H9 (cell line): ENCODE results near the gene ATP13A2. TPM values are rescaled to one million over a fixed set of nuclear protein-coding genes. Genes with fewer than 3 reads are reported as not detected.

ENCODE experiments used
- DNase-seq: peaks from one replicate; pipeline ENCODE4 v3.0.0-alpha.2; 2017
- H2AFZ ChIP-seq: one replicate; pipeline ENCODE4 v1.6.1; 2013; ENCODE audit warnings: mild to moderate bottlenecking, low read length, control low read depth, moderate library complexity
- H2AK5ac ChIP-seq: 2 replicates; pipeline ENCODE4 v1.6.1; 2013; ENCODE audit warnings: low read length, control low read depth, mixed read lengths; ENCODE audit not compliant: insufficient read length
- H2BK120ac ChIP-seq: one replicate; pipeline ENCODE4 v1.6.1; 2013; ENCODE audit warnings: low read depth, mild to moderate bottlenecking, low read length, control low read depth, inconsistent platforms; ENCODE audit not compliant: poor library complexity, severe bottlenecking
- H2BK12ac ChIP-seq: 2 replicates; pipeline ENCODE4 v1.6.1; 2013; ENCODE audit warnings: low read length, control low read depth, mixed read lengths, low read depth; ENCODE audit not compliant: insufficient read length
- H2BK15ac ChIP-seq: 2 replicates; pipeline ENCODE4 v1.6.1; 2013; ENCODE audit warnings: low read depth, low read length, control low read depth
- H2BK20ac ChIP-seq: one replicate; pipeline ENCODE4 v1.6.1; 2013; ENCODE audit warnings: low read depth, mild to moderate bottlenecking, low read length, control low read depth, inconsistent platforms; ENCODE audit not compliant: poor library complexity, severe bottlenecking
- H2BK5ac ChIP-seq: 2 replicates; pipeline ENCODE4 v1.6.1; 2013; ENCODE audit warnings: low read length, control low read depth, mixed read lengths; ENCODE audit not compliant: insufficient read length
- H3K14ac ChIP-seq: 2 replicates; pipeline ENCODE4 v1.6.1; 2013; ENCODE audit warnings: low read length, control low read depth; ENCODE audit not compliant: insufficient read depth
- H3K18ac ChIP-seq: 2 replicates; pipeline ENCODE4 v1.6.1; 2013; ENCODE audit warnings: low read depth, mild to moderate bottlenecking, mixed read lengths, low read length, control low read depth; ENCODE audit not compliant: insufficient read length
- H3K23ac ChIP-seq: 2 replicates; pipeline ENCODE4 v1.6.1; 2013; ENCODE audit warnings: low read length, control low read depth, mixed read lengths, low read depth; ENCODE audit not compliant: insufficient read length
- H3K23me2 ChIP-seq: 2 replicates; pipeline ENCODE4 v1.6.1; 2013; ENCODE audit warnings: low read depth, mild to moderate bottlenecking, mixed read lengths, low read length, control low read depth; ENCODE audit not compliant: insufficient read length, poor library complexity, severe bottlenecking
- H3K27ac ChIP-seq: 2 replicates; pipeline ENCODE4 v1.5.1; 2013; ENCODE audit warnings: low read length, control low read depth, mixed read lengths, low read depth; ENCODE audit not compliant: insufficient read length
- H3K27me3 ChIP-seq: 2 replicates; pipeline ENCODE4 v1.6.1; 2013; ENCODE audit warnings: low read length, control low read depth, inconsistent platforms; ENCODE audit not compliant: insufficient read depth
- H3K4ac ChIP-seq: 2 replicates; pipeline ENCODE4 v1.6.1; 2013; ENCODE audit warnings: low read depth, mild to moderate bottlenecking, control low read depth, inconsistent platforms, low read length, moderate library complexity
- H3K4me1 ChIP-seq: 2 replicates; pipeline ENCODE4 v1.6.1; 2013; ENCODE audit warnings: low read length, control low read depth, inconsistent platforms; ENCODE audit not compliant: insufficient read depth
- H3K4me2 ChIP-seq: 2 replicates; pipeline ENCODE4 v1.6.1; 2013; ENCODE audit warnings: low read length, control low read depth, mixed read lengths; ENCODE audit not compliant: insufficient read length, insufficient read depth
- H3K56ac ChIP-seq: 2 replicates; pipeline ENCODE4 v1.6.1; 2013; ENCODE audit warnings: low read depth, mild to moderate bottlenecking, mixed read lengths, low read length, control low read depth; ENCODE audit not compliant: insufficient read length
- H3K79me1 ChIP-seq: 2 replicates; pipeline ENCODE4 v1.6.1; 2013; ENCODE audit warnings: low read depth, mild to moderate bottlenecking, moderate library complexity, low read length, control low read depth, inconsistent platforms; ENCODE audit not compliant: insufficient read depth, poor library complexity, severe bottlenecking
- H3K79me2 ChIP-seq: 2 replicates; pipeline ENCODE4 v1.6.1; 2013; ENCODE audit warnings: low read length, control low read depth, inconsistent platforms; ENCODE audit not compliant: insufficient read depth
- H3K9ac ChIP-seq: 2 replicates; pipeline ENCODE4 v1.6.1; 2013; ENCODE audit warnings: low read length, control low read depth, mixed read lengths; ENCODE audit not compliant: insufficient read length; ENCODE audit errors: extremely low read depth
- H3K9me3 ChIP-seq: one replicate; pipeline ENCODE4 v1.6.1; 2013; ENCODE audit warnings: low read depth, low read length, inconsistent platforms; ENCODE audit not compliant: control insufficient read depth
- H3T11ph ChIP-seq: one replicate; pipeline ENCODE4 v1.6.1; 2013; ENCODE audit warnings: mild to moderate bottlenecking, low read length, control low read depth, inconsistent platforms
- H4K20me1 ChIP-seq: one replicate; pipeline ENCODE4 v1.6.1; 2013; ENCODE audit not compliant: control insufficient read depth, insufficient read length, insufficient read depth
- H4K5ac ChIP-seq: 2 replicates; pipeline ENCODE4 v1.6.1; 2013; ENCODE audit warnings: low read depth, mild to moderate bottlenecking, mixed read lengths, low read length, control low read depth; ENCODE audit not compliant: insufficient read length
- H4K8ac ChIP-seq: replicated peaks from 2 replicates; pipeline ENCODE4 v1.6.1; 2013; ENCODE audit warnings: low read length, control low read depth, mixed read lengths, low read depth; ENCODE audit not compliant: insufficient read length
- H4K91ac ChIP-seq: 2 replicates; pipeline ENCODE4 v1.6.1; 2013; ENCODE audit warnings: low read depth, mild to moderate bottlenecking, moderate library complexity, mixed read lengths, low read length, control low read depth; ENCODE audit not compliant: insufficient read length
- H3K27ac Mint-ChIP-seq, 3 experiments: 2 replicates in 2 of 3; 3 replicates in 1 of 3; pipeline ENCODE4 v1.8.0; 2020 to 2021; ENCODE audit warnings: mixed read lengths in 3 of 3, mild to moderate bottlenecking in 1 of 3, moderate library complexity in 1 of 3
- H3K27me3 Mint-ChIP-seq: 2 replicates; pipeline ENCODE4 v1.8.0; 2021; ENCODE audit warnings: low read depth, mild to moderate bottlenecking, moderate library complexity, mixed read lengths
- H3K36me3 Mint-ChIP-seq, 3 experiments: 2 replicates in 2 of 3; 3 replicates in 1 of 3; pipeline ENCODE4 v1.8.0; 2020 to 2021; ENCODE audit warnings: low read depth in 3 of 3, mixed read lengths in 3 of 3; ENCODE audit not compliant: insufficient read depth in 1 of 3
- H3K4me1 Mint-ChIP-seq, 2 experiments: 2 replicates each; pipeline ENCODE4 v1.8.0; 2020; ENCODE audit warnings: mixed read lengths in 2 of 2
- H3K4me3 Mint-ChIP-seq, 2 experiments: 2 replicates in 1 of 2; 3 replicates in 1 of 2; pipeline ENCODE4 v1.8.0; 2020 to 2021; ENCODE audit warnings: mild to moderate bottlenecking in 2 of 2, mixed read lengths in 2 of 2, moderate library complexity in 1 of 2
- H3K9me3 Mint-ChIP-seq, 2 experiments: 2 replicates in 1 of 2; 3 replicates in 1 of 2; pipeline ENCODE4 v1.8.0; 2020; ENCODE audit warnings: mild to moderate bottlenecking in 2 of 2, mixed read lengths in 2 of 2, moderate library complexity in 1 of 2
- CTCF ChIP-seq: fragments of 200-600 bp; sonication (generic); conservative IDR thresholded peaks from 3 replicates; pipeline ENCODE4 v1.8.0; 2021; ENCODE audit warnings: antibody characterized with exemption, mild to moderate bottlenecking
- WGBS: extraction: QIAGEN DNeasy Blood & Tissue Kit; methylation state at CpG from one replicate; pipeline ENCODE4 v1.1.7; 2013; ENCODE audit warnings: missing lambda C conversion rate, low lambda C conversion rate, mixed read lengths; ENCODE audit not compliant: insufficient read length; ENCODE audit errors: extremely low coverage; 5-methylcytosine and 5-hydroxymethylcytosine counted together
- total RNA-seq: library from RNA; stranded (reverse); gene quantifications from 2 replicates; pipeline ENCODE4 v1.2.1, GENCODE V29; 2021

Gene ATP13A2
- total RNA-seq, 1 experiment from 2014 or later: 53.6 TPM

GRCh38 chr1:17021896-17022295, 10.2 kb upstream of the ATP13A2 start:
- Histone ChIP-seq H4K91ac (no peak overlapping the region), H3K4ac (no peak overlapping the region), H3K56ac (no peak overlapping the region), H3K79me1 (no peaks in the 10 kb centered on the region), H3T11ph (no peak overlapping the region), H3K14ac (no peak overlapping the region), H3K27ac (no peak overlapping the region), H3K9ac (no peak overlapping the region), H2BK20ac (no peak overlapping the region), H3K4me1 (no peaks in the 10 kb centered on the region), H2BK120ac (no peak overlapping the region), H2BK5ac (no peak overlapping the region), H4K20me1 (no peaks in the 10 kb centered on the region), H3K4me2 (no peak overlapping the region), H2AFZ (no peak overlapping the region), H3K27me3 (no peaks in the 10 kb centered on the region), H2BK12ac (no peak overlapping the region), H3K9me3 (no peaks in the 10 kb centered on the region), H3K18ac (no peak overlapping the region), H3K23ac (no peak overlapping the region), H2AK5ac (no peak overlapping the region), H3K23me2 (no peaks in the 10 kb centered on the region), H4K8ac (no peak overlapping the region), H2BK15ac (no peak overlapping the region), H3K79me2 (no peaks in the 10 kb centered on the region), H4K5ac (no peak overlapping the region)
- no peak for TF ChIP-seq CTCF
- Mint-ChIP-seq H3K27me3 (no peaks in the 10 kb centered on the region), H3K9me3 (no peaks in the 10 kb centered on the region), H3K4me3 (no peak overlapping the region), H3K27ac (peak overlapping the region in 2 of 3 experiments; percentile 39 to 80; a peak in 3 of 7 replicates), H3K4me1 (peaks cover 0 to 5% of the 10 kb centered on the region in 2 experiments; a peak in 1 of 4 replicates), H3K36me3 (peaks cover 23 to 84% (median 68%) of the 10 kb centered on the region in 3 experiments; a peak in 6 of 7 replicates)
- no peak for DNase-seq
- no CpG with 5 or more reads among the region's 10 CpGs for WGBS
